GM12878 (cell line): ENCODE measurements around the gene GPC5.

ENCODE experiments used
- ASH2L ChIP-seq: fragments of 300-600, 200-600 bp; sonication (generic); IDR thresholded peaks from 2 replicates; pipeline ENCODE4 v1.6.1; 2017; ENCODE audit warnings: low read depth, mild to moderate bottlenecking, borderline replicate concordance
- ETV6 ChIP-seq, 2 experiments: fragments of 450-650 bp in 1 of 2; IDR thresholded peaks in 1 of 2; conservative IDR thresholded peaks in 1 of 2; 2 replicates each; pipeline ENCODE4 v1.6.1; 2014; ENCODE audit warnings: antibody characterized with exemption in 1 of 2, borderline replicate concordance in 1 of 2, low read depth in 1 of 2, mild to moderate bottlenecking in 1 of 2, moderate library complexity in 1 of 2
- POLR2A ChIP-seq: IDR thresholded peaks from 2 replicates; pipeline ENCODE4 v1.6.1; 2011; ENCODE audit warnings: low read depth, mild to moderate bottlenecking, low read length
- RAD21 ChIP-seq: IDR thresholded peaks from 2 replicates; pipeline ENCODE4 v1.6.1; 2011; ENCODE audit warnings: mild to moderate bottlenecking, low read depth, low read length, moderate library complexity; ENCODE audit not compliant: insufficient read depth
- SMC3 ChIP-seq: IDR thresholded peaks from 2 replicates; pipeline ENCODE4 v1.6.1; 2011; ENCODE audit warnings: low read length, improper control_type of control experiment, borderline replicate concordance

- TF ChIP-seq SMC3 (no peak), ETV6 (conservative IDR thresholded peaks at IDR 0.05 in 1 of 2, IDR thresholded peaks at IDR 0.05 in 1 of 2; ENCODE audit: borderline replicate concordance in 1 of 2, low read depth in 1 of 2) (no peak), POLR2A (no peak), ASH2L (no peak), RAD21 (no peak)
These were observed 6.8 kb downstream of the GPC5 start for GRCh38 chr13:91405240-91405639.
